Body of pancreas (tissue), 4 donors: ENCODE measurements around the gene G6PD. TPM values are rescaled to one million over a fixed set of nuclear protein-coding genes. Genes with fewer than 3 reads are reported as not detected.
A peak's percentile ranks its signal among the peaks of the same experiment; 100 is the strongest.

Source experiments
- ATAC-seq: fragments of 150-250 bp; one replicate; pipeline ENCODE4 v1.9.1; 2016
- DNase-seq, 4 donors: peaks; one replicate each; pipeline ENCODE4 v3.0.0-alpha.2; 2019
- H3K27ac ChIP-seq, 4 donors: fragments of 200-600 bp; sonication (generic); 1 replicate in 3 of 4; 2 replicates in 1 of 4; pipeline versions ENCODE4 v1.5.1 to v1.6.1; 2016 to 2019; ENCODE audit warnings: mild to moderate bottlenecking in 1 of 4, mixed read lengths in 1 of 4, moderate library complexity in 1 of 4
- H3K27me3 ChIP-seq, 2 donors: fragments of 200-600 bp; sonication (generic); one replicate each; pipeline ENCODE4 v1.6.0; 2016; ENCODE audit warnings: mild to moderate bottlenecking in 1 of 2
- H3K36me3 ChIP-seq, 2 donors: fragments of 200-600 bp; sonication (generic); replicated peaks in 1 of 2; 2 replicates each; pipeline ENCODE4 v1.5.1; 2016; ENCODE audit warnings: low read depth in 2 of 2; ENCODE audit not compliant: insufficient read depth in 1 of 2
- H3K4me1 ChIP-seq: fragments of 200-600 bp; sonication (generic); one replicate; pipeline ENCODE4 v1.6.0; 2016
- H3K4me3 ChIP-seq, 2 donors: fragments of 200-600 bp; sonication (generic); 1 replicate in 1 of 2; 2 replicates in 1 of 2; pipeline ENCODE4 v1.5.1; 2016 to 2019
- H3K9me3 ChIP-seq, 3 donors: fragments of 200-600 bp; sonication (generic); 1 replicate in 2 of 3; 2 replicates in 1 of 3; pipeline ENCODE4 v1.5.1; 2016
- POLR2A ChIP-seq, 3 donors: fragments of 450-650 bp; IDR thresholded peaks; one replicate each; pipeline ENCODE4 v1.6.1; 2016; ENCODE audit warnings: antibody characterized with exemption in 3 of 3, mild to moderate bottlenecking in 2 of 3
- WGBS, 2 donors: methylation state at CpG; one replicate each; pipeline ENCODE4 v1.1.5; 2017; 5-methylcytosine and 5-hydroxymethylcytosine counted together
- intact Hi-C: fragments of 100-400 bp; cut with DNase I; formaldehyde crosslinking; loops from one replicate; pipeline ENCODE4 v1.15.1; 2023
- total RNA-seq, 2 donors: library from RNA; depleted of rRNA; stranded (reverse); fragments of >200 nt; gene quantifications; one replicate each; pipeline ENCODE4 v1.1.0, GENCODE V29; 2016
- TF ChIP-seq, protein P1 (sequence below), 7 experiments: fragments of 450-650 bp in 4 of 7; fragments of 200-600 bp in 3 of 7; sonication (generic) in 3 of 7; IDR thresholded peaks; one replicate each; pipeline ENCODE4 v1.5.1; 2016 to 2019; ENCODE audit warnings: antibody characterized with exemption in 7 of 7

The G6PD gene
- total RNA-seq, 2 donors from 2014 or later: 7.6 to 16.1 TPM

DNA sequence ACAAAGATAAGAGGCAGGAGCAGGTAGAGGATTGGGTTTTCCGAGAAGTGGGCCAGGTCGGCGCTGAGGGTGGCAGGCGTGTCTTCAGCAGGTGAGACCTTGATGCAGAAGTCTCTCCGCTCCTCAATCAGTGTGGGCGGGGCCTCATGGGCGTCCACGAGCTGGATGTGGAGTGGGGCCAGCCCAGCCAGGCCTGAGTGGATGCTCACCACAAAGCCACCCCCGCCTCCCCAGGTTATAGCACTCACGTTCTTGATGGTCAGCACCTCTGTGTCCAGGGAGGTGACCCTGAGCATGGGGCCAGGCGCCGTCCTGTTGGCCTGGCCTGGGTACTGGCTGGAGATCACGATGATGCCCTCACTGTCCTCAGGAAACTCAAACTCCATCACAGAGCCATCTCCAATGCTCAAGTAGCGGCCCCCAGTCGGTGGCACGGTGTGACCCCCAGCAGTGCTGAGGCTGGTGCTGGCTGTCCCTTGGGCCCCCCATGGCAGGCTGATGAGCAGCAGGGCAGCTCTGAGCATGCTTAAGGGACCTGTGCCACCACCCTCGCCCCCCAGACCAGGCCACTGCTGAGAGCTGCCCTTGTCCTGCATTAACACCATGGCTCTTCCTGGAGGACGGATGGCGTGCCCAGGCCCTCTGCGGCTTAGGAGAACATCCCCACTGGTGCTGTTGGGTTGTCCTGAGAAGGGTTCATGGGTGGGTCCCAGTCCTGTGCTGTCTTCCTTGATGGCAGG lies 58.1 kb downstream of the G6PD start:
- Histone ChIP-seq H3K4me3 (no peak overlapping the region), H3K27me3 (no peaks in the 10 kb centered on the region), H3K27ac (no peak overlapping the region), H3K9me3 (no peaks in the 10 kb centered on the region), H3K36me3 (no peaks in the 10 kb centered on the region), H3K4me1 (peaks cover 50% of the 10 kb centered on the region)
- no peak for TF ChIP-seq POLR2A (IDR thresholded peaks at IDR 0.05)
- TF ChIP-seq, protein P1, sequence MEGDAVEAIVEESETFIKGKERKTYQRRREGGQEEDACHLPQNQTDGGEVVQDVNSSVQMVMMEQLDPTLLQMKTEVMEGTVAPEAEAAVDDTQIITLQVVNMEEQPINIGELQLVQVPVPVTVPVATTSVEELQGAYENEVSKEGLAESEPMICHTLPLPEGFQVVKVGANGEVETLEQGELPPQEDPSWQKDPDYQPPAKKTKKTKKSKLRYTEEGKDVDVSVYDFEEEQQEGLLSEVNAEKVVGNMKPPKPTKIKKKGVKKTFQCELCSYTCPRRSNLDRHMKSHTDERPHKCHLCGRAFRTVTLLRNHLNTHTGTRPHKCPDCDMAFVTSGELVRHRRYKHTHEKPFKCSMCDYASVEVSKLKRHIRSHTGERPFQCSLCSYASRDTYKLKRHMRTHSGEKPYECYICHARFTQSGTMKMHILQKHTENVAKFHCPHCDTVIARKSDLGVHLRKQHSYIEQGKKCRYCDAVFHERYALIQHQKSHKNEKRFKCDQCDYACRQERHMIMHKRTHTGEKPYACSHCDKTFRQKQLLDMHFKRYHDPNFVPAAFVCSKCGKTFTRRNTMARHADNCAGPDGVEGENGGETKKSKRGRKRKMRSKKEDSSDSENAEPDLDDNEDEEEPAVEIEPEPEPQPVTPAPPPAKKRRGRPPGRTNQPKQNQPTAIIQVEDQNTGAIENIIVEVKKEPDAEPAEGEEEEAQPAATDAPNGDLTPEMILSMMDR (IDR thresholded peaks at IDR 0.05): no peak
- DNase-seq: no peak
- ATAC-seq: no peak
- WGBS, 2 donors: 92% methylated on average over 11 of the region's 20 CpGs; no CpG with 5 or more reads in 1 of the 2 donors
- intact Hi-C loops: no loop called here

DNA sequence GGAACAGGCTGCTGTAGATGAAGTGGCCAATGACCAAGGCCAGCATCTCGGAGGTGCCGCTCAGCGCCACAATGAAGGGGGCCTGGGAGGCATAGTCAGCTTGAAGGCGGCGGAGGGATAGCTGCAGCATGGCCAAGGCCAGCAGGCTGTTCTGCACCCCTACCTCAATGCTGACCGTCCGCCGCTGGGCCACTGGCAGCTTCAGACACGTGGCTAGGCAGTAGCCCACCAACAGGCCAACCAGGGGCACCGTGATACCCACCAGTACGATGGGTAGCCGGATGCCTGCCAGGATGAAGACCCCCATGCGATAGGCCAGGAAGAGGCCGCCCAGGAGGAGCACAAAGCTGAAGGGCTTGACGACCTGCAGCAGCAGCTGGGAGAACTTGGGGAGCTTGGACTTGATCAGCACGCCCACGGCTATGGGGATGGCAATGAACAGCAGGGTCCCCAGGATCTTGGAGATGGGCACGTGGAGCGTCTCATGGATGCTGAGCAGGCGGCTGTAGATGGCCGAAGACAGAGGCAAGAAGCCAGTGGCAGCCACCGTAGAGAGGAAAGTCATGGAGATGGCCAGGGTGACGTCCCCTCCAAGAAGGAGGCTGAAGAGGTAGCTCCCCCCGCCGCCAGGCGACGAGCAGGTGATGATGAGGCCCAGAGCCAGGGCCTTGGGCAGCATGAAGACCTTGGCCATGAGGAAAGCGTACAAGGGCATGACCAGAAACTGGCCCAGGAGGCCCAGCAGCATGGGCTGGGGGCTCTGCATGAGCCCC lies 58.9 kb downstream of the G6PD start:
- Histone ChIP-seq H3K36me3 (no peaks in the 10 kb centered on the region), H3K4me1 (peaks cover 50% of the 10 kb centered on the region), H3K27ac (peak overlapping the region in 3 of 4 donors; percentile 56 to 89 (median 85)), H3K4me3 (no peak overlapping the region), H3K9me3 (no peaks in the 10 kb centered on the region), H3K27me3 (no peaks in the 10 kb centered on the region)
- TF ChIP-seq POLR2A (IDR thresholded peaks at IDR 0.05): no peak
- TF ChIP-seq, protein P1 (IDR thresholded peaks at IDR 0.05): no peak
- ATAC-seq (no peak), DNase-seq (no peak)
- 85 to 86% methylated on average over 10 to 13 of the region's 28 CpGs for WGBS, 2 donors
- intact Hi-C loops: no loop called here

DNA sequence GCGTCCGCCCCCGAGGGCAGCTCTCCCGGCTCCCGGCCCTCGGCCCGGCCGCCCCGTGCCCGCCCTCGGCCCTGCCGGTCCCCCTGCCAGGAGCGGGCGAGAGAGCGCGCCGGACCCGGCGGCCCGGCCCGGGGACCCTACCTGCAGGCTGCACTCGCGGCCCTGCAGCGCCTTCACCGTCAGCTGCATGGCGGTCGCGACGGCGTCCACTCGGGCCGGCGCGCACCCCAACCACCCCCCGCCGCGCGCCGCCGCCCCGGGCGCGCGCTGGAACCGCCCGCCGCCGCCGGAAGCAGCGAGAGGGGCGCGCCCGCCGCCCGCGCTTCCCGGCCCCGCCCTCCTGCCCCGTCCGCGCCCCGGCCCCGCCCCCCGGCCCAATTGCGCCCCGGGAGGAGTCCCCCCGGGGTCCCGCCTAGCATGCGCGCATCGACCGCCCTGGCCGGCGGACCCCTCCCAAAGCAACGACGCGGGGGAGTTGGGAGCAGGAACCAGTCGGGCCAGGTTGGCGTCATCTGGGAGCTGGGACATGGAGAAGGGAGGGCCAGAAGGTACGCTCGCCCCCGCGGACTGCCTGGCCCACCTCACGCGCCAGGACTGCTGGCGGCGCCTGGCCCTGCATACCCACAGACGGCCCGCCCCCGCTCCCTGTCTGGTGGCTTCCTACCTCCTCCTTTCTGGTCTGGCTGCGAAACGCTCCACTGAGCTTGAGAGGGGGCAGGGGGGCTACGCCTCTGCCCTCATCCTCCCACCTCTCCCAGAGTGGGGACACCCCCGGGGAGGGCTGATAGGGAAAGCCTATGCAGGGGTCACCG lies 60.0 kb downstream of the G6PD start, which contains the start of gene UBL4A:
Gene UBL4A (minus strand): TSS at position 220 of the 812 bp plus-strand sequence. CDS start 31 bp downstream, at position 189.
- TF ChIP-seq, protein P1 (IDR thresholded peaks at IDR 0.05): peak in 3 of 7 experiments; percentile 13 to 18 (median 17)
- peak; percentile 27 to 56 (median 39) for TF ChIP-seq POLR2A (IDR thresholded peaks at IDR 0.05)
- Histone ChIP-seq H3K27ac (peak within 1 kb of the TSS; percentile 80 to 89 (median 84)), H3K9me3 (no peaks in the 10 kb centered on the region), H3K4me3 (peak within 1 kb of the TSS; percentile 7 to 32), H3K27me3 (no peaks in the 10 kb centered on the region), H3K4me1 (peaks cover 50% of the 10 kb centered on the region), H3K36me3 (no peaks in the 10 kb centered on the region)
- WGBS, 2 donors: 1 to 20% methylated on average over 1 to 42 of the region's 95 CpGs
- intact Hi-C loops: no loop called here
- peak; percentile 74 to 85 (median 82) for DNase-seq
- peak; percentile 57 for ATAC-seq

DNA sequence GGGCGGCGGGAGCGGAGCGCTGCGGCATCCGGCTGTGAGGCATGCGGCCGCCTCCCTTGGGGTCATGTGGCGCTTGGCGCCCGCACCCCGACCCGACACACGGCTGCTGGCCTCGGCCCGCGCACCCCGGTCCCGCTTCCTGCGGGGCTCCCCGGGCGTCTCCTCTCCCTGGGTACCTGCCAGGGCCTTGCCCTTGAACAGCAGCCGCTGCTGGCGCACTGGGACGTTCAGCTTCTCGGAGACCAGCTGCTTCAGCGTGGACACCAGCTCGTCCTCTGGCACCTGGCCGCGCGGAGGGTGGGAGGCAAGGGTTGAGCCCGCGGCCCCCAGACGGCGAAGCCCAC lies 60.6 kb downstream of the G6PD start:
- H3K36me3 ChIP-seq: no peaks in the 10 kb centered on the region
- H3K27me3 ChIP-seq: no peaks in the 10 kb centered on the region
- H3K27ac ChIP-seq: peak overlapping the region; percentile 80 to 89 (median 84)
- H3K4me1 ChIP-seq: peaks cover 50% of the 10 kb centered on the region
- peak overlapping the region; percentile 7 to 32 for H3K4me3 ChIP-seq
- WGBS, 2 donors: 1% methylated on average over 12 of the region's 35 CpGs; no CpG with 5 or more reads in 1 of the 2 donors
- DNase-seq: peak; percentile 56 to 70 (median 64)
- peak; percentile 4 for ATAC-seq
- H3K9me3 ChIP-seq: no peaks in the 10 kb centered on the region
- intact Hi-C loops: no loop called here
- peak in 2 of 3 donors; percentile 11 to 18 for TF ChIP-seq POLR2A (IDR thresholded peaks at IDR 0.05)
- TF ChIP-seq, protein P1 (IDR thresholded peaks at IDR 0.05): no peak
